NT2/D1 (cell line): Measurements from ENCODE around the gene GFRA1.

ENCODE experiments used
- YY1 ChIP-seq: IDR thresholded peaks from 2 replicates; pipeline ENCODE4 v1.6.1; 2011; ENCODE audit not compliant: insufficient read length, insufficient read depth
- ZNF274 ChIP-seq: IDR thresholded peaks from 2 replicates; pipeline ENCODE4 v1.6.1; 2011; ENCODE audit warnings: mild to moderate bottlenecking, low read depth, low read length

- TF ChIP-seq ZNF274 = no peak
- no peak for TF ChIP-seq YY1
These were observed 18.4 kb downstream of the GFRA1 start for GRCh38 chr10:116254422-116255155.
